Neuronal stem cell (in vitro differentiated cells): ENCODE measurements around the gene SPRR4.

Experiments used
- DNase-seq: peaks from one replicate; pipeline ENCODE4 v3.0.0-alpha.2; 2013; ENCODE audit warnings: low spot score
- H2AFZ ChIP-seq: one replicate; pipeline ENCODE4 v1.6.1; 2013; ENCODE audit warnings: mild to moderate bottlenecking, low read length, inconsistent platforms
- H2AK5ac ChIP-seq: 2 replicates; pipeline ENCODE4 v1.6.1; 2013; ENCODE audit warnings: low read depth, mild to moderate bottlenecking, inconsistent platforms, low read length, moderate library complexity, mixed read lengths
- H2BK120ac ChIP-seq: 2 replicates; pipeline ENCODE4 v1.6.1; 2013; ENCODE audit warnings: low read depth, mild to moderate bottlenecking, inconsistent platforms, low read length, moderate library complexity, mixed read lengths
- H2BK12ac ChIP-seq: one replicate; pipeline ENCODE4 v1.6.1; 2013; ENCODE audit warnings: low read length, inconsistent platforms
- H2BK15ac ChIP-seq: 2 replicates; pipeline ENCODE4 v1.6.1; 2013; ENCODE audit warnings: mild to moderate bottlenecking, low read length, inconsistent platforms, mixed read lengths
- H2BK5ac ChIP-seq: one replicate; pipeline ENCODE4 v1.6.1; 2013; ENCODE audit warnings: inconsistent platforms, mild to moderate bottlenecking, low read length, moderate library complexity
- H3K14ac ChIP-seq: one replicate; pipeline ENCODE4 v1.6.1; 2013; ENCODE audit warnings: low read length, inconsistent platforms
- H3K18ac ChIP-seq: 2 replicates; pipeline ENCODE4 v1.6.1; 2013; ENCODE audit warnings: low read length, inconsistent platforms
- H3K23ac ChIP-seq: 2 replicates; pipeline ENCODE4 v1.6.1; 2013; ENCODE audit warnings: low read depth, mild to moderate bottlenecking, mixed read lengths, low read length, inconsistent platforms; ENCODE audit not compliant: poor library complexity
- H3K27ac ChIP-seq: replicated peaks from 3 replicates; pipeline ENCODE4 v1.5.1; 2013; ENCODE audit warnings: low read length, inconsistent platforms
- H3K27me3 ChIP-seq, 3 experiments: 2 replicates each; pipeline ENCODE4 v1.6.1; 2013; ENCODE audit warnings: low read length in 3 of 3, mild to moderate bottlenecking in 2 of 3, inconsistent platforms in 1 of 3, low read depth in 1 of 3, mixed read lengths in 1 of 3, moderate library complexity in 1 of 3; ENCODE audit not compliant: control insufficient read depth in 3 of 3, insufficient read depth in 3 of 3
- H3K36me3 ChIP-seq, 2 donors: replicated peaks in 1 of 2; 2 replicates each; pipeline ENCODE4 v1.6.1; 2013; ENCODE audit warnings: low read length in 2 of 2; ENCODE audit not compliant: control insufficient read depth in 2 of 2, insufficient read depth in 2 of 2
- H3K4ac ChIP-seq: 2 replicates; pipeline ENCODE4 v1.6.1; 2013; ENCODE audit warnings: inconsistent platforms, mild to moderate bottlenecking, low read length, moderate library complexity
- H3K4me1 ChIP-seq, 2 donors: 1 replicate in 1 of 2; 2 replicates in 1 of 2; pipeline ENCODE4 v1.6.1; 2013; ENCODE audit warnings: low read length in 2 of 2, low read depth in 1 of 2; ENCODE audit not compliant: control insufficient read depth in 2 of 2, insufficient read depth in 1 of 2
- H3K4me2 ChIP-seq: one replicate; pipeline ENCODE4 v1.6.1; 2013; ENCODE audit warnings: mild to moderate bottlenecking, low read length, inconsistent platforms; ENCODE audit not compliant: insufficient read depth, poor library complexity, severe bottlenecking
- H3K4me3 ChIP-seq, 2 donors: 2 replicates each; pipeline ENCODE4 v1.5.1; 2013; ENCODE audit warnings: low read length in 2 of 2, mild to moderate bottlenecking in 2 of 2, inconsistent platforms in 1 of 2, moderate library complexity in 1 of 2
- H3K79me1 ChIP-seq: one replicate; pipeline ENCODE4 v1.6.1; 2013; ENCODE audit warnings: low read depth, mild to moderate bottlenecking, inconsistent platforms, low read length, moderate library complexity
- H3K9ac ChIP-seq: one replicate; pipeline ENCODE4 v1.6.1; 2013; ENCODE audit warnings: mild to moderate bottlenecking, low read depth, low read length, inconsistent platforms; ENCODE audit not compliant: poor library complexity
- H3K9me3 ChIP-seq, 2 donors: replicated peaks in 1 of 2; 2 replicates each; pipeline versions ENCODE3 to v1.6.1; 2013; ENCODE audit warnings: low read length in 2 of 2, mild to moderate bottlenecking in 2 of 2, inconsistent platforms in 1 of 2, low read depth in 1 of 2, mixed read lengths in 1 of 2, moderate library complexity in 1 of 2; ENCODE audit not compliant: control insufficient read depth in 2 of 2, insufficient read depth in 1 of 2
- H4K8ac ChIP-seq: one replicate; pipeline ENCODE4 v1.6.1; 2013; ENCODE audit warnings: low read depth, mild to moderate bottlenecking, inconsistent platforms, low read length, moderate library complexity
- H4K91ac ChIP-seq: one replicate; pipeline ENCODE4 v1.6.1; 2013; ENCODE audit warnings: low read length, low read depth, mild to moderate bottlenecking, inconsistent platforms; ENCODE audit not compliant: poor library complexity
- WGBS, 2 donors: extraction: QIAGEN DNeasy Blood & Tissue Kit; methylation state at CpG; one replicate each; pipeline ENCODE4 v1.1.7; 2013; ENCODE audit warnings: missing lambda C conversion rate in 2 of 2, mixed read lengths in 1 of 2; ENCODE audit not compliant: insufficient read length in 2 of 2, insufficient replicate concordance in 1 of 2; ENCODE audit errors: extremely low coverage in 2 of 2; 5-methylcytosine and 5-hydroxymethylcytosine counted together

SPRR4 gene

DNA sequence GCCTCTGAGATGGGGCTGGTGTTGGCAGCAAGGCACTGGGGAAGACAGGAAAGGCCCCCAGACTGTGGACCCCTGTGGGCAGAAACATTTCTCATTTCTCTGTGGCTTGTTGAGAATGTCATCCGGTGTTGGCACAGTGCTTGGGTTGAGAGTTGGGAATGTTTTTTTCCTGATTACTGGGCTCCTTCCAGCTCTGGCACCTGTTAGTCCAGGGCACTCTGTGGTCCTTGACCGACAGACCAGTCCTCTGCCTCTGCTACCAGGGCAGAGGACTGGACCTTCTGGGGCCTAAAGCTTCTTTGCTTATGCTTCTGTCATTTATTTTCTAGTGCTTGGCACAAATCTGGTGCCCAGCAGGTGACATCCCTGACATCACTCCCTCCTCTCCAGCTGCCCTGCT lies 28.3 kb upstream of the SPRR4 start:
- Histone ChIP-seq H4K8ac (no peak overlapping the region), H3K23ac (no peak overlapping the region), H2BK120ac (no peak overlapping the region), H3K4me2 (no peak overlapping the region), H2BK5ac (no peak overlapping the region), H2AFZ (no peak overlapping the region), H3K4ac (no peak overlapping the region), H3K36me3 (no peaks in the 10 kb centered on the region), H4K91ac (no peak overlapping the region), H2AK5ac (no peak overlapping the region), H3K9ac (no peak overlapping the region), H2BK15ac (no peak overlapping the region), H3K79me1 (no peaks in the 10 kb centered on the region), H3K18ac (no peak overlapping the region), H3K27me3 (no peaks in the 10 kb centered on the region), H3K4me1 (no peaks in the 10 kb centered on the region), H3K4me3 (no peak overlapping the region), H3K14ac (no peak overlapping the region), H3K9me3 (no peaks in the 10 kb centered on the region), H3K27ac (no peak overlapping the region), H2BK12ac (no peak overlapping the region)
- WGBS, 2 donors, result no CpG with 5 or more reads among the region's 2 CpGs
- no peak for DNase-seq

DNA sequence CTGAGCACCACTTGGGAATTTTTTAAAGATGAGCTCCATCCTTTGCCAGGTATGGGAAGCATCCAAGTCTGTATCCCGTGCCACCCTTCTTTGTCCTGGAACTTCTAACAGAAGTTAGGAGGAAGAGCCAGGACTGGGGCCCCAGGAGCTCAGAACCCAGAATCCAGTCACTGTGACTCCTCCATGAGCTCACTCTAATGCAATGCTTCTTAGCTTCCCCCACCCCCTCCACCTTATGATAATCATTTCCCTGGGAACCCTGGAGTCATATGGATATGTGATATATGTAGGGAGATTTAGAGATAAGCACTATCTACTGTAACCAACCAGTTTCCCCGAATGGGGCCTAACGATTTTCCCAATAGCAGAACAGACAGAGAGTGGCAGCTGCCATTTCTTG lies 24.2 kb upstream of the SPRR4 start:
- H3K18ac ChIP-seq, result no peak overlapping the region
- H2AK5ac ChIP-seq, result no peak overlapping the region
- H2BK15ac ChIP-seq, result no peak overlapping the region
- no peak overlapping the region for H2BK12ac ChIP-seq
- H4K91ac ChIP-seq, result no peak overlapping the region
- no peak overlapping the region for H3K27ac ChIP-seq
- no peaks in the 10 kb centered on the region for H3K27me3 ChIP-seq
- no peaks in the 10 kb centered on the region for H3K79me1 ChIP-seq
- no peak overlapping the region for H3K4me3 ChIP-seq
- no peaks in the 10 kb centered on the region for H3K9me3 ChIP-seq
- no peak overlapping the region for H3K4me2 ChIP-seq
- no peak overlapping the region for H4K8ac ChIP-seq
- H3K14ac ChIP-seq, result no peak overlapping the region
- no peak overlapping the region for H2BK5ac ChIP-seq
- no peak overlapping the region for H2AFZ ChIP-seq
- WGBS, 2 donors, result no CpG with 5 or more reads among the region's 3 CpGs
- H3K23ac ChIP-seq, result no peak overlapping the region
- DNase-seq, result no peak
- H3K4me1 ChIP-seq, result no peaks in the 10 kb centered on the region
- no peak overlapping the region for H3K4ac ChIP-seq
- no peaks in the 10 kb centered on the region for H3K36me3 ChIP-seq
- H2BK120ac ChIP-seq, result no peak overlapping the region
- no peak overlapping the region for H3K9ac ChIP-seq

DNA sequence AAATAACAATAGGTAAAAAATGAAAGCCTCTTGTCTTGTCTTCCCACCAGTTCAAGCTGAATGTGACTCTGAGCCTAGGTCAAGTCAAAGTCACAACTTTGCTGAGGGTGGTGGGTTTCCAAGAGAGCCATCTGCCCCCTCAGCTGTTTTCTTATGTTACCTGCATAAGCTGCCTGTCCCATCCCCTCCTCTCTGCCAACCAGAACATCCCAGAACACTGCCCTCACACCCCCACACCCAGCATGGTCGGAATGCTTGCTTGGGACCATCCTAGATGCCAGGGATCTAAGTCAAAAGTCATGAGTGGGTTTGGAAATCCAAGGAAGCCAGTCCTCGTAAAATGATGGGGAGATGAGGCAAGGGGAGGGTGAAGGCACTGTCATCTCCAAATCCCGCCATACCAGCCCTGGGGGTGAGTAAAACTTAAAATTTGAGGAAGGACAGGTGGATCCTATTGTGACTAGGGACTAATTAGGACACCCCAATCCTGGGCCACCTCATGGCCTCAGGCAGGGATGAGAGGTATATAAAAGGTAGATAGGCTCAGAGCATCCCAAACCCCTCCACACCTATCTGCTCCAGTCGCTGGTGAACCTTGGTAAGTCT lies 23.7 kb upstream of the SPRR4 start, which contains the start of gene SPRR5:
SPRR5 (plus strand) TSS at position 556 of the 606 bp plus-strand sequence. CDS start 1,349 bp downstream, outside the sequence.
- Histone ChIP-seq H2AK5ac (no peak within 1 kb of the TSS), H4K8ac (no peak within 1 kb of the TSS), H4K91ac (no peak within 1 kb of the TSS), H3K36me3 (no peaks in the 10 kb centered on the region), H3K23ac (no peak within 1 kb of the TSS), H3K18ac (no peak within 1 kb of the TSS), H3K27ac (no peak within 1 kb of the TSS), H2BK5ac (no peak within 1 kb of the TSS), H2BK15ac (no peak within 1 kb of the TSS), H3K9me3 (no peaks in the 10 kb centered on the region), H3K9ac (no peak within 1 kb of the TSS), H3K4ac (no peak within 1 kb of the TSS), H3K4me3 (no peak within 1 kb of the TSS), H2BK12ac (no peak within 1 kb of the TSS), H2BK120ac (no peak within 1 kb of the TSS), H3K4me1 (no peaks in the 10 kb centered on the region), H3K4me2 (no peak within 1 kb of the TSS), H3K79me1 (no peaks in the 10 kb centered on the region), H2AFZ (no peak within 1 kb of the TSS), H3K14ac (no peak within 1 kb of the TSS), H3K27me3 (no peaks in the 10 kb centered on the region)
- WGBS, 2 donors, result no CpG with 5 or more reads among the region's 4 CpGs
- no peak for DNase-seq

DNA sequence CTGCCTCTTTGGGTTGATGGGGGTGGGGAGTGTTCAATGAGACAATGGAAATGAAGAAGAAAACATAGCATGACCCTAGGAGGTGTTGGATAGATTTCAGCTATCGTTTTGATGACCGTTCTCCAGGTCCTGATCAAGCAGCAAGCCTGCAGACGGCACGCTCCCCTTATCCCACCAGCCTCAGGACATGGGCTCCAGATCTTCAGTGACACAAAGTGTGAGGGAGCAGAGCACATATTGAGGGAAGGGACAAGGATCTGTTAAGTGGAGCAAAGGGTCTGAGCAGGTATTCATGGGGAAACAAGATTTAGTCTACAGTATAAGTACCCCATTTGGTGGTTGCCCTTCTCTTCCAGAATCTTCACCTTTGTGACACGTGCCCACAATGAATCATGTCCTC lies 18.7 kb upstream of the SPRR4 start:
- DNase-seq, result no peak
- Histone ChIP-seq H2BK120ac (no peak overlapping the region), H3K4me2 (no peak overlapping the region), H3K23ac (no peak overlapping the region), H3K27me3 (no peaks in the 10 kb centered on the region), H2AFZ (no peak overlapping the region), H3K4ac (no peak overlapping the region), H3K27ac (no peak overlapping the region), H3K18ac (no peak overlapping the region), H3K4me1 (no peaks in the 10 kb centered on the region), H2AK5ac (no peak overlapping the region), H3K14ac (no peak overlapping the region), H2BK5ac (no peak overlapping the region), H3K4me3 (no peak overlapping the region), H2BK12ac (no peak overlapping the region), H4K91ac (no peak overlapping the region), H3K9me3 (peaks cover 0 to 1% of the 10 kb centered on the region in 2 donors), H3K9ac (no peak overlapping the region), H3K36me3 (no peaks in the 10 kb centered on the region), H4K8ac (no peak overlapping the region), H3K79me1 (no peaks in the 10 kb centered on the region), H2BK15ac (no peak overlapping the region)
- WGBS, 2 donors, result no CpG with 5 or more reads among the region's 5 CpGs
